GM18909 (cell line): ENCODE results near the gene COL1A1.

Experiments
- ATAC-seq: cut with Tn5 transposase; IDR thresholded peaks from one replicate; pipeline ENCODE4 v1.9.1; 2021; ENCODE audit warnings: mild to moderate bottlenecking; ENCODE audit not compliant: unreplicated experiment, poor library complexity

COL1A1 gene

DNA sequence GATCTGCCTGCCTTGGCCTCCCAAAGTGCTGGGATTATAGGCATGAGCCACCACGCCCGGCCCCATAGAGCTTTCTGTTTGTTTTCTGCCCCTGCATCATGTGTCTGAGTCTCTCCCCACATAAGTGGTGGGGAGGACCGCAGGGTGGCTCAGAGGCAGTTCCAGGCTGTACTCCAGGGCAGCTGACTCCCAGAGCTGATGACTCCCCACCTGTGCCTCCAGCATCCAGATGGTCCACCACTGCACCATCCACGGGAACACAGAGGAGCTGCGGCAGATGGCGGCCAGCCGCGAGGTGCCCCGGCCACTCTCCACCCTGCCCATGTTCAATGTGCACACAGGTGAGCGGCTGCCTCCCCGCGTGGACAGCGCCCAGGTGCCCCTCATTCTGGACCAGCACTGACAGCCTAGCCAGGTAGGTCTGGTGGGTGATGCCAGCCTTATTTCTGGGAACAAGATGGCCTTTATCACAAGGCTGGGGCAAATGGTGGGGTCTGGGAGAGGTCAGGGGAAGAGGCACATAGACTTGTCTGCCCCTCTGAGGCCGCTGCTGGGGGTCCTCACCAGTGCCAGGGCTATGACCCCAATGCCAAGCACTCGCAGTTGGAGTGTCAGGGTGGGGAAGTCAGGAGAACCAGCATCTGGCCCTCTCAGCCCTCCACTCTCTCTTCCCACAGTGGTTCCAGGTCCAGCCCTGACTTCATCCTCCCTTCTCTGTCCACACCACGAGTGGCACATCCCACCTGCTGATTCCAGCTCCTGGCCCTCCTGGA lies 26.2 kb downstream of the COL1A1 start:
- no peak for ATAC-seq

DNA sequence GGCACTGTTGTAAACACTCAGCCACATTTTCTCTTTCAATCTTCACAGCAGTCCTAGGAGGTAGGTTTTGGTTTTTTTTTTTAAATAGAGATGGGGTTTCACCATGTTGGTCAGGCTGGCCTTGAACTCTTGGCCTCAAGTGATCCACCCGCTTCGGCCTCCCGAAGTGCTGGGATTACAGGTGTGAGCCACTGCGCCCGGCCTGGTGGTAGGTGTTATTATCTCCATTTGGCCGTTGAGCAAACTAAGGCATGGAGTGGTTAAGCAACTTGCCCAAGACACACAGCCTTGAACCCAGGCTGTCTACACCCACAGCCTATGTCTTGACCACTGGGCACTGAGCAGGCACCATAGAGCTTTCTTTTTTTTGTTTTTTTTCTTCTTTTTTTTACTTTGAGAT lies 27.0 kb downstream of the COL1A1 start:
- ATAC-seq: no peak

DNA sequence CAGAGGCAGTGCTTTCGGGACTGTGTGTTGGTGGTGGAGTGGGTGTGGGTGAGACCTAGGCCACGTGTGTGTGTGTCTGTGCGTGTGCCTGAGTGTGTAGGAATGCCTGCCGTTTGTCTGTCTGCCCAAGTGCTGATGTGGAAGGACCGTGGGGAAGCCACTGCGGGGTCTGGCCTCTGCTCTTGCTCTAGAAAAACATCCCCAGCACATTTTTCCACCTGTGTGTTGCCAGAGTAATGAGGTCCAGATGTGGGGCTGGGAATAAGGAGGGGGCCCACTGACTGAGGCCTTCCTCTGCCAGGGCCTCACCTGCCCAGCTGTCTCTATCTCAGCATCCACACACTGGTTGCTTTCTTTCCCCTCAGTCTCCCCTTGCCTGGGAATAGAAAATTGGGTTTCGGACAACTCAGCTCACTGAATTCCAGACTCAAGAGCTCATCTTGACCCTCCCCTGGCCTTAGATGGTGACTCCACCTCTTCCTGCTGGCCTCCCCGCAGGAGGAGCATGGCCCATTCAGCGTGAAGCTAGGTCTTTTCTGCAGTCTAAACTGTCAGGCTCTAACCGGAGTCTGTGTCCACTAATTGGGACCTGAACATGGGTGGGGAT lies 28.0 kb downstream of the COL1A1 start:
- no peak for ATAC-seq

DNA sequence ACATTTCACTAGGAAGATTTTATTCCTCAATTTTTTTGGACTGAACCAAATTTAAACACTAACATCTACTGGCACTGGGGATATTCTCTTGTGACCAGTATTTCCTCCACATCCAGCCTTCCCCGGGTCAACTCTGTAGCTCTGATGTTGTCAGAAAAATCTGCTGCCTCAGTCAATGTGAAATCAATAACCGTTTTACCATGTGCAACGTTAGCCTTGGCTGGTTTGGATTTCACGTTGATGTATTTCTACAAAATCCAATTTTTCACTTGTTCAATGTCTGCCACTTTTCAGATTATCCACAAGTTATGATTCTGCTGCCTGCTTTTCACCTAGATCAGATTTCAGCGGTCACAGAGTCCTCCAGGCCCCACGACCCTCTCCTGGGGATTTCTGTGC lies 28.5 kb downstream of the COL1A1 start:
- no peak for ATAC-seq

DNA sequence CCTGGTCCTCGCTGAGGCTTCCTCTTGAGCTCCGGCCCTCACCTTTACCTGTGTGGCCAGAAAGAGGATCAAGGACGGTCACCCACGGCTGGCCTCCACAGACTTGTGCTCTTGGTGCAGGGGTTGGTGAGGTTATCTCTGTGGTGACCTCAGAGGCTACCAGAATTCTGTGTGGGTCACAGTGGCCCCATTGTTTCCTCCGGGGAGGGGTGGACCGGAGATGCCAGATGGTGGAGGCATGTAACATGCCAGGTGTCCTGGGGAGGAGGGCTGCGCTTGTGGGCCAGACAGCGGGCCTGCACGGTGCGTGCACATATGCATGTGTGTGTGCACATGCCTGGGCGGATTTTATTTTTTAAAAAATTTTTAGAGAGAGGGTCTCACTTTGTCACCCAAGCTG lies 29.3 kb downstream of the COL1A1 start:
- no peak for ATAC-seq

DNA sequence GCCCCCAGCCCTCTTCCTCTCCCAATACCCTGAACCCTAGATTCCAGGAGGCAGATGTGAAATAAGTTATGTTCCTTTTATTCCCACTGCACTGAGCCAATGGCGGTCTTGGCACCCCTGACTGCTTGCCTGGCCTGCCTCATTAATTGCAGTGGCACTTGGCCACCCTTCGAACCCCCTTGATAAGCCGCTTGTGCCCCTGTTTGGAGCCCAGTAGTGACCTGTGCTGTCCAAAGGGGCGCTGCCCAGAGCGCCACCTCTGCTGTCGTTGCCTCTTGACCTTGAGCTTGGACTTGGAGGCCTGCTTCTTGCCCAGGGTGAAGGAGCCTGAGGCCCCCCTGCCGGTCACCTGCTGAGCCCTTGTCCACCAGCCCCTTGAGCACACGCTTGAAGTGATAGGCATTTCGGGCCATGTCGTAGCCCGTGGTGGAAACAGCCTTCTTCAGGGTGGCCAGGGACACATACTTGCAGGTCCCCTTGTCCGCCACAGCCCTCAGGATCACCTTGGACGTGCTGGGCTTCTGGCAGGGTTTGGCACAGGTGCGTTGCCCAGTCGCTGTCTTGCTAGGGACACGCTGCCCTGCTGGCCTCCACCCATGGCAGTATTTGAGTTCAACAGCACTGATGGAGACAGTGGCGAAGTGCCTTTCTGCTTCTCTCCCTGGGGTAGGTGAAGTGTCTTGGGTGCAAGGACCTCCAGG lies 29.9 kb downstream of the COL1A1 start:
- no peak for ATAC-seq

DNA sequence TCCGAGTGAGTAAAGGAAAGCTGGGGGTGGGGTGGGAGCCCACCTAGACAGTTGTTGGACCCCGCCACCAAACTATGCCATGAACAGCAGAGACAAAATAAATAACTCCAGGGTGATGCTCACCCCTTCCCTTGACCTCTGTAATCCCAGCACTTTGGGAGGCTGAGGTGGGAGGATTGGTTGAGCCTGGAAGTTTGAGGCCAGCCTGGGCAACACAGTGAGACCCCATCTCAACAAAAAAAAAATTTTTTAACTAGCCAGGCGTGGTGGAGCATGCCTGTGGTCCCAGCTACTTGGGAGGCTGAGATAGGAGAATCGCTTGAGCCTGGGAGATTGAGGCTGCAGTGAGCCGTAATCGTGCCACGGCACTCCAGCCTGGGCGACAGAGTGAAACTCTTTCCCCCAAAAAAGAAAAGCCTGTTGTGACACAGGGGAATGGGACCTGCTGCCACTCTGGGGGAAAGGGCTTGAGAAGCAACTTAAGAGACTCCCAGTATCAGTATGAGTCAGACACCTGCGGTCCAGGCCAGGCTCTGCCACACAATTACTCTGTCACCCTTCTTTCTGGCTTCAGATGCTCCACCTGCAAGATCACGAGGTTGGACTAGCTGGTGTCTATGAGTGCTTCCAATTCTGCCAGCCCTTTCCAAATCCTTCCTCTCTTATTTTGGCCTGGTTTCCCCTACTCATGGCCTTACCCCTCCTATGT lies 30.6 kb downstream of the COL1A1 start:
- peak; percentile 76 for ATAC-seq

DNA sequence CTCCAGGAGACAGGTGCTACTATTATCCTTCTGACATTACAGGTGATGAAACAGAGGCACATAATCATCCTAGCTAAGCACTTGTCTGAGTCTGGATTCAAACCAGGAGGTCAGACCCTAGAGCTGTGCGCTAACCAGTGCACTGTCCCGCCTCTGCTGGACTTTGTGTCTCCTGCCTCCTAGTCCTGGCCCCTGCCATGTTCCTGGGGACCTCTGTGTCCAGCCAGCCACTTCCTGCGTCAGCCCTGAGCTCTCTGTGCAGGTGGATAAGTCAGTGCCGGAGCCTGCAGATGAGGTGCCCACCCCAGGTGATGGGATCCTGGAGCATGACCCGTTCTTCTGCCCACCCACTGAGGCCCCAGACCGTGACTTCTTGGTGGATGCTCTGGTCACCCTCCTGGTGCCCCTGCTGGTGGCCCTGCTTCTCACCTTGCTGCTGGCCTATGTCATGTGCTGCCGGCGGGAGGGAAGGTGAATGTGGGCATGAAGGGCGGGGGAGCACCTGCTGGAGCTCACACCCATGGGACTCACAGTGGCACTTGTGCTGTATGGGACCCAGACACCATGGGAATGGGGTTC lies 31.5 kb downstream of the COL1A1 start:
- no peak for ATAC-seq

DNA sequence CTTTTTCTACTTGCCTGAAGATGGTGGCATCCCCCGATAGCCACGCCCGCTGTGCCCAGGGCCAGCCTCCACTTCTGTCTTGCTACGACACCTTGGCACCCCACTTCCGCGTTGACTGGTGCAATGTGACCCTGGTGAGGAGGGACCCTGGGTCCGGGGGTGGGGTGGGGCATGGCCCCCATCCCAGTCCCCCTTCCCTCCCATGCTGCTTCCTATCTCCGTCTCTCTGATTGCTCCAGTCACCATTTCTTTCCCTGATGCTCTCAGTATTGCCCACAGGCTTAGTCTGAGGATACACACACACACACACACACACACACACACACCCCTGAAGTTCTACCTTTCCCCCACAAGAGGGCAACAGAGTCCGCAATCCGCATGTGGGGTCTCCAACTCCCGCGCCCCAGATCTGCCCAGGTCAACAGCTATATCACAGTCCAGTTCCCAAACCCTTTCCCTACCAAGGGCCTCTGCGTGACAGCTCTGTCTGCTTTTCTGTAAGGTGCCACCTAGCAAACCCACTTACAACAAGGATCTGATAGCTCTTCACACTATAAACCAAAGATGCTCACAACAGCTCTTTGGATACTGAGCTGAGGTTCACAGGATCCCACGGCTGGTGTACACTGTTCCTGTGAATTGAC lies 32.2 kb downstream of the COL1A1 start:
- no peak for ATAC-seq

DNA sequence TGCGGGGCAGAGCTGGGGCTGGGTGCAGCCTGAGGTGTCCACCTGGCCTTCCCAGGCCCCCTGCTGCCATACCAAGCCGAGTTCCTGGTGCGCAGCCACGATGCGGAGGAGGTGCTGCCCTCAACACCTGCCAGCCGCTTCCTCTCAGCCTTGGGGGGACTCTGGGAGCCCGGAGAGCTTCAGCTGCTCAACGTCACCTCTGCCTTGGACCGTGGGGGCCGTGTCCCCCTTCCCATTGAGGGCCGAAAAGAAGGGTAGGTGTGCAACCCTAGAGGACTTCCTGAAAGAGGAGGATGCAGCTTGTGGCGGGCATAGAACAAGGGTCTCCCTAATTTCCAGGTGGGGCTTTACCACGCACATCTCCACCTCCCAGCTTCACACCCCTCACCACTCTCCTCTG lies 33.1 kb downstream of the COL1A1 start:
- no peak for ATAC-seq

DNA sequence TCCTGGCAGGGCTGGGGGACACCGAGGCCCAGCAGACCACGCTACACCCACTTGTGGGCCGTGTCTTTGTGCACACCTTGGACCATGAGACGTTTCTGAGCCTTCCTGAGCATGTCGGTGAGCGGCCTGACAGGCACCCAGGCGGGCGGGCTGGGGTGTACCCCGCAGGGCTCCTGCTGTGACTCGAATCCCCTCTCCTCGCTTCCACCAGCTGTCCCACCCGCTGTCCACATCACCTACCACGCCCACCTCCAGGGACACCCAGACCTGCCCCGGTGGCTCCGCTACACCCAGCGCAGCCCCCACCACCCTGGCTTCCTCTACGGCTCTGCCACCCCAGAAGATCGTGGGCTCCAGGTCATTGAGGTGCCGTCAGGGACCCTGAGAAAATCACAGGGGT lies 34.1 kb downstream of the COL1A1 start:
- no peak for ATAC-seq

DNA sequence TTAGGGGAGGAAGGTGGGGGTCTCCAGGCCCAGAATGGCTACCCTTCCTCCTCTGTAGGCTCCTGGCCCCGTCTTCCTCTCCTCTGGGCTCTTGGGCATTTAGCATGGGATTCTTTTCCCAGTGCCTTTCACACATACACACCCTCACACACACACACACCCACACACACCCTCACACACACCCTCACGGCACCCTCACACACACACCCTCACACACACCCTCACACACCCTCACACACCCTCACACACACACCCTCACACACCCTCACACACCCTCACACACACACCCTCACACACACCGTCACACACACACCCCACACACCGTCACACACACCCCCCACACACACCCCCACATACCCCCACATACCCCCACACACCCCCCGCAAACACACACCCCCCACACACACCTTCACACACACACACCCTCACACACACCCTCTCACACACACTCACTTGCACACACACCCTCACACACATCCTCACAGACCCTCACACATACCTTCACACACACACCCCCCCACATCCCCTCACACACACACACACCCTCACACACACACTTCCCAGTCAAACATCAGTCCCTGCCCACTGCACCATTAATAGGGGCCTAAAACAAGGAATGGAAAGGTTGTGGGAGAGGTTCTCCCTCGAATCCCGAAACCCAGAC lies 34.8 kb downstream of the COL1A1 start:
- no peak for ATAC-seq

DNA sequence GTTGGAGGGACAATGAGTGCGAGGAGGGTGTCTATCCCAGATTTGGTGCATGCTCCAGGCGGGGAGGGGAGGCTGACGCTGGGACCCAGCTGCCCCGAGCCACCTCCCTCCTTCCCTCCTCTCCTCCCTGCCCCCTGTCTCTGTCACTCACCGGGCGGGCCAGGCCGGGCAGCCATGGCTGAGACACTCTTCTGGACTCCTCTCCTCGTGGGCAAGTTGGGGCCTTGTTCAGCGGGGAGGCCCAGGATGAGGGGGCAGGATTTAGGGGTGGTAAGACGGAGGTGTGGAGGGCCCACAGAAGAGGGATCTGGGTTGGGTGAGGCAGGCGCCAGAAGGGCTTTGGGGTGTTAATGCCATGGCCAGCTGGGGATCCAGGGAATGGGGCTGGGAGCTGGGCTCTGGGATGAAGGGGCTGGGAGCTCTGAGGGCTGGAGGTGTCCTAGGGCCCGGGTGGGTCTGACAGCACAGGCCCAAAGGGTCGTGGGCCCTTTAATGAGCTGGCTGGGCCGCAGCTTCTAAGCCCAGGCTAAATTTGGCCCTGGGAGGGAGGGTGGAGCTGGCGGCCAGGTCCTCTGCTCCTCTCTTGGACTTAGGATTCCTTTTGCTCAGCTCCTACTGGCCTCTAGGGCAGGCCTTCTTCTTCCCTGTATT lies 35.4 kb downstream of the COL1A1 start, which contains the start of gene SGCA:
Gene SGCA (plus strand): TSS at position 139 of the 651 bp plus-strand sequence. CDS start 36 bp downstream, at position 175.
- ATAC-seq: no peak

DNA sequence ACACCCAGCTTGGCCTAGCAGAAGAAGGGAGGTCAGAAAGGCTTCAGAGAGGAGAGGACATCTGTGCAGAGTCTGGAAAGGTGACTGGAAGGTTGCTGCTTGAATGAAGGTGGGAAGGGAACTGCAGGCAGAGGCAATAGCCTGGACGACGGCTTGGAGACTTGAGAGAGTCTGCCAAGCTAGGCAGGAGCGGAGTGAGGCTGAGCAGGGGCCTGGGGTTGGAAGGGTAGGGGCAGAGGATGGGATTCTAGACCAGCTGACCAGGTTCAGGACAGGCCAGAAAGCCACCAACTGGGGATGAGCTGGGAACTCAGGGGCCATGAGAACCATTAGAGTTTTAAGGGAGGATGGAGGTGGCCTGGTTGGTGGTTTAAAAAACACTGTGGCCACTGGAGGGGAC lies 36.0 kb downstream of the COL1A1 start:
- ATAC-seq: no peak

DNA sequence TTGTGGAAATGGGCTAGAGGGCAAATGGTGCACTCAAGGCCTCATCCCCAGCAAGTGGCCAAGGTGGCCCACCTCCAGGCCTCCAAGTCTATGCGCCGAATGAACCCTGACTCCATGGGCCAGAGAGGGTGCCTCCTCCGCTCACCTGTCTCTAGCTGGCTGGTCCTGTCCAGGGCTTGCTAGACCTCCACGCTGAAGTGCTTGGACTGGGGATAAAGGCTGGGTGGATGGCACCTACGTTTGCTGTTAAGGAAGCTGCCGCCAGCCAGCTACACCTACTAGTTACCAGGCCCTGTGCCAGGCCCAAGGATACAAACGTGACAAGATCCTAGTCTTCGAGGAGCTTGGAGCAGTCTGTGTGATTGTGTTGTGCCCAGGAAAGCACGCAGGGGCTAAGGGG lies 36.4 kb downstream of the COL1A1 start:
- ATAC-seq: no peak

DNA sequence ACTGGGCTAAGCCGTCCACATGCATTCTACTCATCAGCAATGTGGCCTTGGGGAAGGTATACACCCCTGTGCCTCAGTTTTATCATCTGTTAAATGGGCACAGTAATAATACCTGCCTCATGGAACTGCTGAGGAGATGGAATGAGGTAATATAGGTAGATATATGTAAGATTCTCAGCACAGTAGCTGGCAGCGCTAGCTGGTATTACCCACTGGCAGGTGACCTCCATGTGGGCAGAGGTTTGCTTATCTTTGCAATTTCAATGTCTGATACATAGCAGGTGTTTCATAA lies 36.8 kb downstream of the COL1A1 start:
- ATAC-seq: no peak

DNA sequence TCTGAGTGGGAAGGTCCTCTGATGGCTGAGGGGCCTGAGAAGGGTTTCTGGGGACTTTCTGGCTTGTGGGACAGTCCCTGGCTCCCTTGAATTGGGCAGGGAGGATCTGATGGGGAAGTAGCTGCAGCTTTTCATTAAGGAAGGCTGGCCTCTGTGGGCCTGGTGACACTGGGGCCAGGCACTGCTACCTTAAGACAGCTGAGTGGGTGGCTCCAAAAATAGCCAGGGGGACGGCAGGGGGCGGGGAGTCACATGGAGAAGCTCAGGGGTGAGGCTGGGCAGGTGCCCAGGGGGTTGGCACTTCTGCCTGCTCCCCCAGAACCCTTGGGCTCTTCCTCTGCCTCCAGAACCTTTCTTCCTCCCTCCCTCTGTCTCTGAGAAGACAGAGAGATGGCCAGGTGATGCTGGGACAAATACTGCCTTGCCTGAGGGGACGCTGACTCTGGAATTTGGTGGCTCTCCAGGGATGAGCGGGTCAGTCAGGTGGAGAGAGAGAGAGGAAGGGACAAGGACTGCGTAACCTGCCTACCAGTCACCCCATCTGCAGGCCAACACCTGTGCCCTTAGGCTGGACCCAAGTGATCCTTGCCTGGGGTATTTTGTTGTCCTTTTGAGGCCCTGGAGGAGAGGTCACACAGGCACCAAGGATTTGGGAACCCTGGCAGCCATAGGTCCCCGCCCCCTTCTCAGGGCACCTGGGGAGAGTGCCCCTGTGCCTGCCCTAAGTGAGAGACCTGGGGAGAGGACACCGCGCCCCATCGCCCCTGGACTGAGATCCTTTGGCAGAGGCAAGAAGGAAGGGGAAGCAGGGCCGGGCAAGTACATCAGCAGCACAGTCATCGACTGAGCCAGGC lies 37.4 kb downstream of the COL1A1 start:
- no peak for ATAC-seq

DNA sequence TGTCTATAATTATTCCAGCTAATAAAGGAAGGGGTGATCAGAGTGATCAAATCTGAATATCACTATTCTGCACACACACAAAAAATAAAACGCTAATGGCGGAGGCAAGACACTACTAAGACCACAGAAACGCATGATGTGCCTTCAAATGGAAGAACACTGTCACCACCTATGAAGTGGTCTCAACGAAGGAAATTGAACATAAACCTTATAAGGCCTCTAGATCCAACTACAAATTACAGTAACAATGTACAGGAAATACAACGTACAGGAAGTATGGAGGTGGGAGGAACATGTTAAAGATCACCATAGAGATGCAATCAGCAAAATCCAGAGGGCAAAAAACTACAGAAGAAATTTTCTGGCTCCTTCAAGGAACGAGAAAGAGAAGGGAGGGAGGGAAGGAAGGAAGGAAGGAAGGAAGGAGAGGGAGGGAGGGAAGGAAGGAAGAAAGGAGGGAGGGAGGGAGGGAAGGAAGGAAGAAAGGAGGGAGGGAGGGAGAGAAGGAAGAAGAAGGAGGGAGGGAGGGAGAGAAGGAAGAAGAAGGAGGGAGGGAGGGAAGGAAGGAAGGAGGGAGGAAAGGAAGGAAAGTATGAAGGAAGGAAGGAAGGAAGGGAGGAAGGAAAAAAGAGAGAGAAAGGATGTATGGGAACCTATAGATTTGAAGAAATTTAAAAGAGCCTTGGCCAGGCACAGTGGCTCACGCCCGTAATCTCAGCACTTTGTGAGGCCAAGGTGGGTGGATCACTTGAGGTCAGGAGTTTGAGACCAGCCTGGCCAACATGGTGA lies 38.8 kb downstream of the COL1A1 start:
- ATAC-seq: no peak
